ENCODE measurements around the gene DDR1. TPM values are rescaled to one million over a fixed set of nuclear protein-coding genes. Genes with fewer than 3 reads are reported as not detected.

DDR1 gene
- total RNA-seq, 4 donors from 2014 or later = 9.9 to 77.3 (median 48.7) TPM

DNA sequence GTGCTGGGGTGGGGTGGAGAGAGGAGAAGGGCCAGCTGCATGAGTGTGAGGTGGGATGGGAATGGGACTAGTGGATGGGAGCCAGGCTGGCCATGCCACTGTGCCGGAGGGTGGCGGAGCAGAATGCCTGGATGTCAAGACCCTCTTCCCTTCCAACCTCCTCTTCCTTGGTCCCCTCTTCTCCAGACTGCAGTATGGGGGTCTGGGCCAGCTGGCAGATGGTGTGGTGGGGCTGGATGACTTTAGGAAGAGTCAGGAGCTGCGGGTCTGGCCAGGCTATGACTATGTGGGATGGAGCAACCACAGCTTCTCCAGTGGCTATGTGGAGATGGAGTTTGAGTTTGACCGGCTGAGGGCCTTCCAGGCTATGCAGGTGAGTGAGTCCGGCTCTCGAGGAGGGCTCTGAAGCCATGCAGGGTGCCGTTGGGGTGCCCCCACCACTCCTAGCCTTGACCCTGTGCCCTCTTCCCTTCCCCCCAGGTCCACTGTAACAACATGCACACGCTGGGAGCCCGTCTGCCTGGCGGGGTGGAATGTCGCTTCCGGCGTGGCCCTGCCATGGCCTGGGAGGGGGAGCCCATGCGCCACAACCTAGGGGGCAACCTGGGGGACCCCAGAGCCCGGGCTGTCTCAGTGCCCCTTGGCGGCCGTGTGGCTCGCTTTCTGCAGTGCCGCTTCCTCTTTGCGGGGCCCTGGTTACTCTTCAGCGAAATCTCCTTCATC lies 7.7 kb downstream of the DDR1 start:
- ATAC-seq (ENCODE audit: low FRiP score) (no peak), DNase-seq (ENCODE audit: low spot score) (no peak)
- TF ChIP-seq, protein P1, sequence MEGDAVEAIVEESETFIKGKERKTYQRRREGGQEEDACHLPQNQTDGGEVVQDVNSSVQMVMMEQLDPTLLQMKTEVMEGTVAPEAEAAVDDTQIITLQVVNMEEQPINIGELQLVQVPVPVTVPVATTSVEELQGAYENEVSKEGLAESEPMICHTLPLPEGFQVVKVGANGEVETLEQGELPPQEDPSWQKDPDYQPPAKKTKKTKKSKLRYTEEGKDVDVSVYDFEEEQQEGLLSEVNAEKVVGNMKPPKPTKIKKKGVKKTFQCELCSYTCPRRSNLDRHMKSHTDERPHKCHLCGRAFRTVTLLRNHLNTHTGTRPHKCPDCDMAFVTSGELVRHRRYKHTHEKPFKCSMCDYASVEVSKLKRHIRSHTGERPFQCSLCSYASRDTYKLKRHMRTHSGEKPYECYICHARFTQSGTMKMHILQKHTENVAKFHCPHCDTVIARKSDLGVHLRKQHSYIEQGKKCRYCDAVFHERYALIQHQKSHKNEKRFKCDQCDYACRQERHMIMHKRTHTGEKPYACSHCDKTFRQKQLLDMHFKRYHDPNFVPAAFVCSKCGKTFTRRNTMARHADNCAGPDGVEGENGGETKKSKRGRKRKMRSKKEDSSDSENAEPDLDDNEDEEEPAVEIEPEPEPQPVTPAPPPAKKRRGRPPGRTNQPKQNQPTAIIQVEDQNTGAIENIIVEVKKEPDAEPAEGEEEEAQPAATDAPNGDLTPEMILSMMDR (IDR thresholded peaks at IDR 0.05) = no peak

DNA sequence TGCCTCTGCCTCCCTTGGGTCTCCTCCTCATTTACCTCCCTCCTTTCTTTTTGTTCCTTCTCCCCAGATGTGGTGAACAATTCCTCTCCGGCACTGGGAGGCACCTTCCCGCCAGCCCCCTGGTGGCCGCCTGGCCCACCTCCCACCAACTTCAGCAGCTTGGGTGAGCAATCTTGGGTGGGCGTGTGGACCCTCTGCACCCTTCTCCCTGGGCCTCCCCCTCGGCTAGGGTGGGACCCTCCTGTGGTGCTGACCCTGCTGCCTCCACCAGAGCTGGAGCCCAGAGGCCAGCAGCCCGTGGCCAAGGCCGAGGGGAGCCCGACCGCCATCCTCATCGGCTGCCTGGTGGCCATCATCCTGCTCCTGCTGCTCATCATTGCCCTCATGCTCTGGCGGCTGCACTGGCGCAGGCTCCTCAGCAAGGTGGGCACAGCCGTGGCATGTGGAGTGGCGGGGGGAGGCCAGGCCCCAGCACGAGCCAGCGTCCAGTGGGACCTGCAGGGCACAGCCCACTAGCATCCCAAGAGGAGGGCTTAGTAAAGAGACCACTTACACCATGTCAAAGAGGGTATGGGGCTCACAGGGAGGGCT lies 8.8 kb downstream of the DDR1 start:
- TF ChIP-seq, protein P1 (IDR thresholded peaks at IDR 0.05) = no peak
- DNase-seq (ENCODE audit: low spot score) (no peak), ATAC-seq (ENCODE audit: low FRiP score) (no peak)

DNA sequence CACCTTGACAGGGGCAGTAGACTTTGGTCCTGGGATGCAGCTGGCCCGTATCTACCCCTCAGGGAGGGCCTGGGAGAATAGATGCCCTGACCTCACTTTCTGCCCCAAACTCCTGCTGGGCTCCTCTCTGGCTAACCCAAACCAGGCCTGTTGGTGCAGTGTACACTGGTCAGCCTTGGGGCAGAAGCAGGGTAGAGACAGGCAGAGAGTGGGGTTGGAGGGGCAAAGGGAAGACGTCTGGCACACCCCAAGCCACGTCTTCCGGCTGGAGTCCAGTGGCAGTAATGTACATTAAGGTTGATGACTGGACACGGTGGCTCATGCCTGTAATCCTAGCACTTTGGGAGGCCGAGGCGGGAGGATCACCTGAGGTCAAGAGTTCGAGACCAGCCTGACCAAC lies 9.3 kb downstream of the DDR1 start:
- no peak for ATAC-seq (ENCODE audit: low FRiP score)
- TF ChIP-seq, protein P1 (IDR thresholded peaks at IDR 0.05) = no peak
- DNase-seq (ENCODE audit: low spot score) = no peak

DNA sequence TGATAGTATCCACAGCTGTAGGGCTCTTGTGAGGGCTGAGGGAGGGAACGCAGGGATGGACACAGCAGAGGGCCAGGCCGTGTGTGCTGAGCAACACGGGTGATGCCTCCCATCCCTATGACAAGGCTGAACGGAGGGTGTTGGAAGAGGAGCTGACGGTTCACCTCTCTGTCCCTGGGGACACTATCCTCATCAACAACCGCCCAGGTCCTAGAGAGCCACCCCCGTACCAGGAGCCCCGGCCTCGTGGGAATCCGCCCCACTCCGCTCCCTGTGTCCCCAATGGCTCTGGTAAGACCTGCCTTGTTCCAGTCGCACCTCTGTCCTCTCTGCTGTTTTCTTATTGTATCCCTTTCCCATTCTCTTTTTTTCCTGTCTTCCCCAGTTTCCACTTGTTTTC lies 10.1 kb downstream of the DDR1 start:
- TF ChIP-seq, protein P1 (IDR thresholded peaks at IDR 0.05) = no peak
- no peak for DNase-seq (ENCODE audit: low spot score)
- ATAC-seq (ENCODE audit: low FRiP score) = no peak

DNA sequence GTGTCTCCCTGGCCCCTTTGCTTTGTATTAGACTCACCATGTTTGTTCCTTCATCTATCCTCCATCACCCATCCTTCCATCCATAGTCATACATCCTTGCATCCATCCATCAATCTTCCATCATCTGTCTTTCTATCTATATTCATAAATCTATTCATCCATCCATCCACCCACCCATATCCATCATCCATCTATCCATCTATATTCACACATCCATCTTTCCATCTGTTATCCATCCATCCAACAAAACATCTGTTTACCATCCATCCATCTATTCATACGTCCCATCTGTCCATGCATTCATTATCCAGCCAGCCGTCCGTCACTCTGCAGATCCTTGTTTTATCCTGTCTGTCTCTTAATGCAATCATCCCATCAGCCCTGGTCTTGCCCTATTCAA lies 10.6 kb downstream of the DDR1 start:
- no peak for ATAC-seq (ENCODE audit: low FRiP score)
- TF ChIP-seq, protein P1 (IDR thresholded peaks at IDR 0.05) = no peak

DNA sequence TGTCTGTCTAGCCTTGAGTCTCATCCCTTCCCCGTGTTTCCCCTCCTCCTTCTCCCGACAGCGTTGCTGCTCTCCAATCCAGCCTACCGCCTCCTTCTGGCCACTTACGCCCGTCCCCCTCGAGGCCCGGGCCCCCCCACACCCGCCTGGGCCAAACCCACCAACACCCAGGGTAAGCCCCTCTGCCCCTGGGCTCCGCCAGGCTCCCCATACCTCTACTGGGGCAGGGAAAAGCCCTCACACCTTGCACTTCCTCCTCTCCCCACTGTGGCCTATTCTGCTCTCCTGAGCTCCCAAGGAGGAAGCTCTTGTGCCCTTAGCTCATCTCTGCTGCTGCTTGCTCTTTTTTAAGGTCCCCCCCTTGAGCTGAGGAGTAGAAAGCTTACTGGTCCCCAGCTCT lies 11.0 kb downstream of the DDR1 start:
- TF ChIP-seq, protein P1 (IDR thresholded peaks at IDR 0.05) = no peak
- DNase-seq (ENCODE audit: low spot score) (no peak), ATAC-seq (ENCODE audit: low FRiP score) (no peak)

More for the DNA sequence above, 10.6 kb downstream of the DDR1 start:
- no peak for DNase-seq (ENCODE audit: low spot score)

DNA sequence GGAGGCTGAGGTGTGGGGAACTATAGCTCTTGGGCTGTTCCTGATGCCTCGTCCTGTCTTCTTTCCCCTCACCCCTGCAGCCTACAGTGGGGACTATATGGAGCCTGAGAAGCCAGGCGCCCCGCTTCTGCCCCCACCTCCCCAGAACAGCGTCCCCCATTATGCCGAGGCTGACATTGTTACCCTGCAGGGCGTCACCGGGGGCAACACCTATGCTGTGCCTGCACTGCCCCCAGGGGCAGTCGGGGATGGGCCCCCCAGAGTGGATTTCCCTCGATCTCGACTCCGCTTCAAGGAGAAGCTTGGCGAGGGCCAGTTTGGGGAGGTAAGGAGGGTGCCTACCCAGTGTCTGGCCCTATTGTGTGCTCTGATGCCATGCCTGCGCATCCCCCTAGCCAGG lies 12.2 kb downstream of the DDR1 start:
- ATAC-seq (ENCODE audit: low FRiP score) (no peak), DNase-seq (ENCODE audit: low spot score) (no peak)
- TF ChIP-seq, protein P1 (IDR thresholded peaks at IDR 0.05) = no peak
